ENCODE results near the gene FGF14.

Gene FGF14

GRCh38 chr13:102355251-102355650 is 46.6 kb downstream of the FGF14 start:
- DNase-seq (ENCODE audit: low read depth), result no peak
- no peak for TF ChIP-seq CTCF (IDR thresholded peaks at IDR 0.05; ENCODE audit: low read depth, low read length, missing control alignments)
- H3K4me3 ChIP-seq (ENCODE audit: low read depth, low read length), result no peak overlapping the region
- in situ Hi-C loops (cut with HindIII; ENCODE audit: low sequenced_read_pairs), result no loop called here

- no peak for TF ChIP-seq CTCF (IDR thresholded peaks at IDR 0.05; ENCODE audit: low read depth, low read length, missing control alignments)
- H3K4me3 ChIP-seq (ENCODE audit: low read depth, low read length), result no peak overlapping the region
- in situ Hi-C loops (cut with HindIII; ENCODE audit: low sequenced_read_pairs), result no loop called here
- no peak for DNase-seq (ENCODE audit: low read depth)
These were observed 47.8 kb downstream of the FGF14 start for GRCh38 chr13:102354011-102354410.

GRCh38 chr13:102351521-102351920 is 50.3 kb downstream of the FGF14 start:
- in situ Hi-C loops (cut with HindIII; ENCODE audit: low sequenced_read_pairs), result no loop called here
- no peak overlapping the region for H3K4me3 ChIP-seq (ENCODE audit: low read depth, low read length)
- no peak for TF ChIP-seq CTCF (IDR thresholded peaks at IDR 0.05; ENCODE audit: low read depth, low read length, missing control alignments)
- DNase-seq (ENCODE audit: low read depth), result no peak

- no peak for TF ChIP-seq CTCF (IDR thresholded peaks at IDR 0.05; ENCODE audit: low read depth, low read length, missing control alignments)
- in situ Hi-C loops (cut with HindIII; ENCODE audit: low sequenced_read_pairs), result no loop called here
- no peak for DNase-seq (ENCODE audit: low read depth)
- no peak overlapping the region for H3K4me3 ChIP-seq (ENCODE audit: low read depth, low read length)
These were observed 54.4 kb downstream of the FGF14 start for GRCh38 chr13:102347490-102347889.

GRCh38 chr13:102346769-102347168 is 55.1 kb downstream of the FGF14 start:
- no peak overlapping the region for H3K4me3 ChIP-seq (ENCODE audit: low read depth, low read length)
- DNase-seq (ENCODE audit: low read depth), result no peak
- no peak for TF ChIP-seq CTCF (IDR thresholded peaks at IDR 0.05; ENCODE audit: low read depth, low read length, missing control alignments)
- in situ Hi-C loops (cut with HindIII; ENCODE audit: low sequenced_read_pairs), result no loop called here

GRCh38 chr13:102344410-102344809 is 57.4 kb downstream of the FGF14 start:
- TF ChIP-seq CTCF (IDR thresholded peaks at IDR 0.05; ENCODE audit: low read depth, low read length, missing control alignments), result no peak
- DNase-seq (ENCODE audit: low read depth), result no peak
- in situ Hi-C loops (cut with HindIII; ENCODE audit: low sequenced_read_pairs), result no loop called here
- H3K4me3 ChIP-seq (ENCODE audit: low read depth, low read length), result no peak overlapping the region

Data from astrocyte of the cerebellum (primary cell).